ENCODE data around the gene PLPP3.
A peak's percentile ranks its signal among the peaks of the same experiment; 100 is the strongest.
"Not testable (repeated sequence)": the region's sequence is repeated elsewhere in the genome, so short reads cannot be mapped to it uniquely, and the experiment has no call there.

Gene PLPP3

DNA sequence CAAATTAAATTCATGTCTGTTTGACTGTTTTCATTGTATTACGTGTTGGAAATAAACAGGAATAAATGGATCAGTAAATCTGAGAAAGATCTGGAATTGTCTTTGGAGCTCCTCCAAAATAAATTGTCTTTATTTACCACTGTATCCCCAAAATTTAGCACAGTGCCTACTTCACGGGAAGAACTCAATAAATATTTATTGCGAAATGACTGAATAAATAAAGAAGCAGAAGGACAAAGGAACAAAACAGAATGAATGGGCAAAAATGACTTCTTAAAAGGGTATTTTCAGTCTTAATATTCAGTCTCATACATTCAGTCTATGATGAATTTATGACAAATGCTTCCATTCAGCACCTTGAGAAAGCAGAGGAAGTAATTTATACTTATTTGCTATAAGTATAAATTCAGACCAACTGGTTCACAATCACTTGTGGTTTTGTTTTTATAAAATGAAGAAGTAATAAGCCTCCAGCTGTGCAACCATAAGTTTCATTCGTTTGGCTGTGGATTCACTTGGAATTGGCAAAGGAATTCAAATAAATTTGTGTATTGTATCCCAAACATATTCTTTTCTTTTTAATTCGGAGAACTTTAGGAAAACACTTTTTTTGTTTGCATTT is 46.6 kb upstream of the PLPP3 start:
- Histone ChIP-seq H4K8ac (ENCODE audit: low read length) (no peak overlapping the region), H2BK5ac (ENCODE audit: low read depth, low read length, poor library complexity, severe bottlenecking) (no peak overlapping the region), H3K23ac (ENCODE audit: low read length in 2 of 2) (no peak overlapping the region), H3K27ac (ENCODE audit: low read length, poor library complexity, severe bottlenecking) (no peak overlapping the region), H3K9ac (ENCODE audit: low read length) (no peak overlapping the region), H3K36me3 (ENCODE audit: control insufficient read depth in 1 of 2, insufficient read depth in 2 of 2, low read depth in 1 of 2, low read length in 2 of 2) (no peaks in the 10 kb centered on the region), H3K4me3 (ENCODE audit: insufficient read depth in 1 of 2, low read depth in 1 of 2, low read length in 2 of 2) (no peak overlapping the region), H2BK120ac (ENCODE audit: low read depth, low read length) (no peak overlapping the region), H3K79me1 (replicated peaks; ENCODE audit: low read length, poor library complexity, severe bottlenecking) (no peaks in the 10 kb centered on the region), H4K91ac (ENCODE audit: low read length) (no peak overlapping the region), H2AK5ac (ENCODE audit: low read length, severe bottlenecking) (no peak overlapping the region), H3K27me3 (ENCODE audit: control insufficient read depth in 1 of 2, insufficient read depth in 1 of 2, low read length in 2 of 2) (no peaks in the 10 kb centered on the region), H2BK12ac (ENCODE audit: low read length in 2 of 2) (no peak overlapping the region), H3K4me1 (ENCODE audit: control insufficient read depth, insufficient read depth, low read depth, low read length) (no peaks in the 10 kb centered on the region), H3K4me2 (ENCODE audit: low read length, poor library complexity, severe bottlenecking) (no peak overlapping the region), H2AFZ (ENCODE audit: low read depth, low read length) (no peak overlapping the region), H3K18ac (ENCODE audit: low read depth in 1 of 2, low read length in 2 of 2) (no peak overlapping the region), H2BK15ac (ENCODE audit: low read depth, poor library complexity, severe bottlenecking) (no peak overlapping the region), H3K14ac (ENCODE audit: low read length in 2 of 2) (no peak overlapping the region), H3K9me3 (ENCODE audit: control insufficient read depth, low read length) (no peaks in the 10 kb centered on the region), H3K4ac (ENCODE audit: low read depth in 1 of 2, low read length in 2 of 2) (no peak overlapping the region)
- no peak for DNase-seq
- 86% methylated on average over 2 of the region's 5 CpGs for WGBS

GRCh38 chr1:56617141-56617540 is 37.8 kb upstream of the PLPP3 start:
- no peaks in the 10 kb centered on the region for H3K36me3 ChIP-seq (ENCODE audit: control insufficient read depth in 1 of 2, insufficient read depth in 2 of 2, low read depth in 1 of 2, low read length in 2 of 2)

GRCh38 chr1:56610770-56611169 is 31.4 kb upstream of the PLPP3 start:
- WGBS = 86% methylated on average over 5 of the region's 6 CpGs
- H3K79me1 ChIP-seq (replicated peaks; ENCODE audit: low read length, poor library complexity, severe bottlenecking); H3K27me3 ChIP-seq (ENCODE audit: control insufficient read depth in 1 of 2, insufficient read depth in 1 of 2, low read length in 2 of 2); H3K4me3 ChIP-seq (ENCODE audit: insufficient read depth in 1 of 2, low read depth in 1 of 2, low read length in 2 of 2); H3K18ac ChIP-seq (ENCODE audit: low read depth in 1 of 2, low read length in 2 of 2); H3K4me2 ChIP-seq (ENCODE audit: low read length, poor library complexity, severe bottlenecking); H3K4ac ChIP-seq (ENCODE audit: low read depth in 1 of 2, low read length in 2 of 2); H2BK5ac ChIP-seq (ENCODE audit: low read depth, low read length, poor library complexity, severe bottlenecking); H3K9me3 ChIP-seq (ENCODE audit: control insufficient read depth, low read length); H3K14ac ChIP-seq (ENCODE audit: low read length in 2 of 2); H3K23ac ChIP-seq (ENCODE audit: low read length in 2 of 2); H2AK5ac ChIP-seq (ENCODE audit: low read length, severe bottlenecking); DNase-seq; H3K4me1 ChIP-seq (ENCODE audit: control insufficient read depth, insufficient read depth, low read depth, low read length); H4K8ac ChIP-seq (ENCODE audit: low read length); H3K36me3 ChIP-seq (ENCODE audit: control insufficient read depth in 1 of 2, insufficient read depth in 2 of 2, low read depth in 1 of 2, low read length in 2 of 2); H4K91ac ChIP-seq (ENCODE audit: low read length); H2AFZ ChIP-seq (ENCODE audit: low read depth, low read length); H2BK120ac ChIP-seq (ENCODE audit: low read depth, low read length); H2BK12ac ChIP-seq (ENCODE audit: low read length in 2 of 2); H3K9ac ChIP-seq (ENCODE audit: low read length); H3K27ac ChIP-seq (ENCODE audit: low read length, poor library complexity, severe bottlenecking); H2BK15ac ChIP-seq (ENCODE audit: low read depth, poor library complexity, severe bottlenecking): not testable (repeated sequence)

More at GRCh38 chr1:56617141-56617540, 37.8 kb upstream of the PLPP3 start:
- no peak overlapping the region for H2BK12ac ChIP-seq (ENCODE audit: low read length in 2 of 2)
- no peaks in the 10 kb centered on the region for H3K79me1 ChIP-seq (replicated peaks; ENCODE audit: low read length, poor library complexity, severe bottlenecking)
- H3K4me2 ChIP-seq (ENCODE audit: low read length, poor library complexity, severe bottlenecking) = no peak overlapping the region
- H3K9me3 ChIP-seq (ENCODE audit: control insufficient read depth, low read length) = peaks cover 4% of the 10 kb centered on the region
- H3K4me1 ChIP-seq (ENCODE audit: control insufficient read depth, insufficient read depth, low read depth, low read length) = peaks cover 1% of the 10 kb centered on the region
- no peak overlapping the region for H3K4me3 ChIP-seq (ENCODE audit: insufficient read depth in 1 of 2, low read depth in 1 of 2, low read length in 2 of 2)
- H2AFZ ChIP-seq (ENCODE audit: low read depth, low read length) = no peak overlapping the region
- H2AK5ac ChIP-seq (ENCODE audit: low read length, severe bottlenecking) = no peak overlapping the region
- no peak overlapping the region for H4K91ac ChIP-seq (ENCODE audit: low read length)
- 63% methylated on average over 2 of the region's 2 CpGs for WGBS
- no peak overlapping the region for H2BK120ac ChIP-seq (ENCODE audit: low read depth, low read length)
- no peak overlapping the region for H3K14ac ChIP-seq (ENCODE audit: low read length in 2 of 2)
- H3K18ac ChIP-seq (ENCODE audit: low read depth in 1 of 2, low read length in 2 of 2) = no peak overlapping the region
- H3K23ac ChIP-seq (ENCODE audit: low read length in 2 of 2) = no peak overlapping the region
- no peak overlapping the region for H3K9ac ChIP-seq (ENCODE audit: low read length)
- peak; percentile 61 for DNase-seq
- H2BK5ac ChIP-seq (ENCODE audit: low read depth, low read length, poor library complexity, severe bottlenecking) = no peak overlapping the region
- H3K27me3 ChIP-seq (ENCODE audit: control insufficient read depth in 1 of 2, insufficient read depth in 1 of 2, low read length in 2 of 2) = no peaks in the 10 kb centered on the region
- no peak overlapping the region for H2BK15ac ChIP-seq (ENCODE audit: low read depth, poor library complexity, severe bottlenecking)
- no peak overlapping the region for H4K8ac ChIP-seq (ENCODE audit: low read length)
- no peak overlapping the region for H3K4ac ChIP-seq (ENCODE audit: low read depth in 1 of 2, low read length in 2 of 2)
- no peak overlapping the region for H3K27ac ChIP-seq (ENCODE audit: low read length, poor library complexity, severe bottlenecking)

DNA sequence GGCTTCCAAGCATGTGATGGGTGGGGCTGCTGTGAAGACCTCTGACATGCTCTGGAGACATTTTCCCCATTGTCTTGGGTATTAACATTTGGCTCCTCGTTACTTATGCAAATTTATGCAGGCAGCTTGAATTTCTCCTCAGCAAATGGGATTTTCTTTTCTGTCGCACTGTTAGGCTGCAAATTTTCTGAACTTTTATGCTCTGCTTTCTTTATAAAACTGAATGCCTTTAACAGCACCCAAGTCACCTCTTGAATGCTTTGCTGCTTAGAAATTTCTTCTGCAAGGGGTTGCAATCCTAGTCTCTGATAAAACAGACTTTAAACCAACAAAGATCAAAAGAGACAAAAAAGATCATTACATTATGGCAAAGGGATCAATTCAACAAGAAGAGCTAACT is 30.7 kb upstream of the PLPP3 start:
- not testable (repeated sequence) for H3K27me3 ChIP-seq (ENCODE audit: control insufficient read depth in 1 of 2, insufficient read depth in 1 of 2, low read length in 2 of 2); H3K4me2 ChIP-seq (ENCODE audit: low read length, poor library complexity, severe bottlenecking); H2BK15ac ChIP-seq (ENCODE audit: low read depth, poor library complexity, severe bottlenecking); H3K27ac ChIP-seq (ENCODE audit: low read length, poor library complexity, severe bottlenecking); DNase-seq; H3K4me1 ChIP-seq (ENCODE audit: control insufficient read depth, insufficient read depth, low read depth, low read length); H2BK12ac ChIP-seq (ENCODE audit: low read length in 2 of 2); H4K91ac ChIP-seq (ENCODE audit: low read length); H3K79me1 ChIP-seq (replicated peaks; ENCODE audit: low read length, poor library complexity, severe bottlenecking); H3K4me3 ChIP-seq (ENCODE audit: insufficient read depth in 1 of 2, low read depth in 1 of 2, low read length in 2 of 2); H2AK5ac ChIP-seq (ENCODE audit: low read length, severe bottlenecking); H2AFZ ChIP-seq (ENCODE audit: low read depth, low read length); H3K14ac ChIP-seq (ENCODE audit: low read length in 2 of 2); H3K18ac ChIP-seq (ENCODE audit: low read depth in 1 of 2, low read length in 2 of 2); H2BK5ac ChIP-seq (ENCODE audit: low read depth, low read length, poor library complexity, severe bottlenecking); H3K36me3 ChIP-seq (ENCODE audit: control insufficient read depth in 1 of 2, insufficient read depth in 2 of 2, low read depth in 1 of 2, low read length in 2 of 2); H3K4ac ChIP-seq (ENCODE audit: low read depth in 1 of 2, low read length in 2 of 2); H2BK120ac ChIP-seq (ENCODE audit: low read depth, low read length); H3K9me3 ChIP-seq (ENCODE audit: control insufficient read depth, low read length); H4K8ac ChIP-seq (ENCODE audit: low read length); H3K23ac ChIP-seq (ENCODE audit: low read length in 2 of 2); H3K9ac ChIP-seq (ENCODE audit: low read length)
- 53% methylated on average over 2 of the region's 2 CpGs for WGBS

Data from mesenchymal stem cell (in vitro differentiated cells and primary cell).